Activated CD8-positive, alpha-beta T cell treated with anti-CD3 and anti-CD28 coated beads for 36 hours (primary cell): ENCODE data around the gene ARHGEF28. TPM values are rescaled to one million over a fixed set of nuclear protein-coding genes. Genes with fewer than 3 reads are reported as not detected.
A peak's percentile ranks its signal among the peaks of the same experiment; 100 is the strongest.

Experiments
- ATAC-seq: fragments of 200-7000 bp; cut with Tn5 transposase; one replicate; pipeline ENCODE4 v1.10.0; 2021; ENCODE audit warnings: mild to moderate bottlenecking, moderate library complexity
- CTCF ChIA-PET: fragments of 350-600 bp; sonication (Branson Sonifier 250); formaldehyde crosslinking; loops from one replicate; lab custom pipeline; 2021; ENCODE audit warnings: antibody characterized with exemption; lab: Charles Lee
- POLR2A ChIA-PET: fragments of 350-600 bp; sonication (Branson Sonifier 250); formaldehyde crosslinking; loops from one replicate; lab custom pipeline; 2021; ENCODE audit warnings: antibody characterized with exemption; lab: Charles Lee
- DNase-seq: peaks from one replicate; pipeline ENCODE4 v3.0.0-alpha.2; 2020
- H3K27ac Mint-ChIP-seq: one replicate; pipeline ENCODE4 v1.8.0; 2021; ENCODE audit warnings: mild to moderate bottlenecking, mixed read lengths
- H3K27me3 Mint-ChIP-seq: one replicate; pipeline ENCODE4 v1.8.0; 2021; ENCODE audit warnings: mixed read lengths
- H3K36me3 Mint-ChIP-seq: one replicate; pipeline ENCODE4 v1.8.0; 2021; ENCODE audit warnings: low read depth, mixed read lengths
- H3K4me1 Mint-ChIP-seq: one replicate; pipeline ENCODE4 v1.8.0; 2021; ENCODE audit warnings: low read depth, mixed read lengths
- H3K4me3 Mint-ChIP-seq: one replicate; pipeline ENCODE4 v1.8.0; 2021; ENCODE audit warnings: mild to moderate bottlenecking, moderate library complexity, mixed read lengths
- H3K9me3 Mint-ChIP-seq: one replicate; pipeline ENCODE4 v1.8.0; 2021; ENCODE audit warnings: mixed read lengths
- CTCF ChIP-seq: fragments of 200-600 bp; IDR thresholded peaks from one replicate; pipeline ENCODE4 v1.8.0; 2022; ENCODE audit warnings: antibody characterized with exemption, mild to moderate bottlenecking
- intact Hi-C: fragments of 100-400 bp; cut with micrococcal nuclease; formaldehyde crosslinking; loops from one replicate; pipeline ENCODE4 v1.10.0; 2022
- total RNA-seq, 2 experiments: library from RNA; stranded (reverse); gene quantifications; one replicate each; pipeline ENCODE4 v1.2.3, GENCODE V29; 2021

Gene ARHGEF28
- total RNA-seq, 2 experiments from 2014 or later = 0.05 TPM; not detected in 1

- TF ChIP-seq CTCF = no peak
- Mint-ChIP-seq H3K36me3 (no peaks in the 10 kb centered on the region), H3K9me3 (no peaks in the 10 kb centered on the region), H3K4me1 (peaks cover 32% of the 10 kb centered on the region), H3K4me3 (peak overlapping the region; percentile 18), H3K27ac (peak overlapping the region; percentile 22), H3K27me3 (peaks cover 29% of the 10 kb centered on the region)
- intact Hi-C loops = loop anchor here (5.0 kb wide), 1 partner anchor 101 kb away; no protein-coding TSS in a partner anchor
- DNase-seq (peak; percentile 23), ATAC-seq (no peak)
- ChIA-PET POLR2A (no interaction called here), CTCF (interaction anchor here (1.2 to 2.1 kb wide), 6 partner anchors 13 to 127 kb away, joined by 3 to 15 read pairs (median 3); no protein-coding TSS in a partner anchor)
These were observed 67.6 kb downstream of the ARHGEF28 start for GRCh38 chr5:73693573-73694061.

- CTCF ChIA-PET = interaction anchor here (1.2 to 2.1 kb wide), 4 partner anchors 12 to 127 kb away, joined by 3 to 15 read pairs (median 3); no protein-coding TSS in a partner anchor
- ATAC-seq (peak; percentile 95), DNase-seq (peak; percentile 48)
- POLR2A ChIA-PET = no interaction called here
- Mint-ChIP-seq H3K4me3 (peak overlapping the region; percentile 18), H3K9me3 (no peaks in the 10 kb centered on the region), H3K4me1 (peaks cover 32% of the 10 kb centered on the region), H3K27ac (peak overlapping the region; percentile 22), H3K27me3 (peaks cover 33% of the 10 kb centered on the region), H3K36me3 (no peaks in the 10 kb centered on the region)
- TF ChIP-seq CTCF = no peak
- intact Hi-C loops = loop anchor here (5.0 kb wide), 1 partner anchor 102 kb away; no protein-coding TSS in a partner anchor
These were observed 68.1 kb downstream of the ARHGEF28 start for GRCh38 chr5:73694089-73694488.

GRCh38 chr5:73698011-73698410 is 72.0 kb downstream of the ARHGEF28 start:
- DNase-seq = no peak
- no peaks in the 10 kb centered on the region for H3K36me3 Mint-ChIP-seq
- H3K27me3 Mint-ChIP-seq = peaks cover 36% of the 10 kb centered on the region
- H3K4me3 Mint-ChIP-seq = no peak overlapping the region
- intact Hi-C loops = no loop called here
- ChIA-PET CTCF (interaction anchor here (0.6 kb wide), 1 partner anchor 102 kb away, joined by 3 read pairs; no protein-coding TSS in a partner anchor), POLR2A (no interaction called here)
- ATAC-seq = no peak
- no peak for TF ChIP-seq CTCF
- H3K27ac Mint-ChIP-seq = no peak overlapping the region
- peaks cover 26% of the 10 kb centered on the region for H3K4me1 Mint-ChIP-seq
- H3K9me3 Mint-ChIP-seq = no peaks in the 10 kb centered on the region

GRCh38 chr5:73701566-73701965 is 75.6 kb downstream of the ARHGEF28 start:
- Mint-ChIP-seq H3K9me3 (no peaks in the 10 kb centered on the region), H3K36me3 (no peaks in the 10 kb centered on the region), H3K27ac (no peak overlapping the region), H3K27me3 (peaks cover 19% of the 10 kb centered on the region), H3K4me3 (no peak overlapping the region), H3K4me1 (no peaks in the 10 kb centered on the region)
- TF ChIP-seq CTCF = no peak
- intact Hi-C loops = no loop called here
- ChIA-PET POLR2A (no interaction called here), CTCF (interaction anchor here (0.7 kb wide), 1 partner anchor 618 kb away, joined by 3 read pairs; no protein-coding TSS in a partner anchor)
- DNase-seq (no peak), ATAC-seq (no peak)

GRCh38 chr5:73702534-73702933 is 76.5 kb downstream of the ARHGEF28 start:
- H3K4me1 Mint-ChIP-seq = no peaks in the 10 kb centered on the region
- intact Hi-C loops = no loop called here
- no peak overlapping the region for H3K27ac Mint-ChIP-seq
- H3K4me3 Mint-ChIP-seq = no peak overlapping the region
- CTCF ChIA-PET = no interaction called here
- POLR2A ChIA-PET = interaction anchor here (0.6 kb wide), 1 partner anchor 171 kb away, joined by 3 read pairs; no protein-coding TSS in a partner anchor
- DNase-seq (no peak), ATAC-seq (no peak)
- H3K9me3 Mint-ChIP-seq = no peaks in the 10 kb centered on the region
- peaks cover 15% of the 10 kb centered on the region for H3K27me3 Mint-ChIP-seq
- H3K36me3 Mint-ChIP-seq = no peaks in the 10 kb centered on the region
- TF ChIP-seq CTCF = no peak
